ENCODE data around the gene ERC2.

GRCh38 chr3:56458496-56459103, 9.7 kb downstream of the ERC2 start:
- TF ChIP-seq CTCF (conservative IDR thresholded peaks at IDR 0.05; ENCODE audit: low read length) (no peak), EZH2phosphoT487 (IDR thresholded peaks at IDR 0.05; ENCODE audit: borderline replicate concordance) (no peak)
